Femur (tissue), 1 donor: Measurements from ENCODE around the gene ZC2HC1B.

Experiments used
- DNase-seq: peaks from one replicate; pipeline ENCODE4 v3.0.0-alpha.2; 2017

Gene ZC2HC1B

GRCh38 chr6:143964674-143965081, 100.4 kb downstream of the ZC2HC1B start:
- peak; percentile 36 for DNase-seq

- no peak for DNase-seq
Observed at GRCh38 chr6:143965503-143966171, 101.4 kb downstream of the ZC2HC1B start.

GRCh38 chr6:143966312-143966711, 102.0 kb downstream of the ZC2HC1B start:
- DNase-seq, result no peak

GRCh38 chr6:143967706-143968376, 103.6 kb downstream of the ZC2HC1B start:
- DNase-seq, result no peak

- DNase-seq, result no peak
Observed at GRCh38 chr6:143969077-143969476, 104.8 kb downstream of the ZC2HC1B start.

- DNase-seq, result no peak
Observed at GRCh38 chr6:143970456-143971218, 106.4 kb downstream of the ZC2HC1B start.

- DNase-seq, result no peak
Observed at GRCh38 chr6:143971482-143972205, 107.4 kb downstream of the ZC2HC1B start.

- no peak for DNase-seq
Observed at GRCh38 chr6:143973097-143973966, 109.1 kb downstream of the ZC2HC1B start.

GRCh38 chr6:143974089-143974488, 109.8 kb downstream of the ZC2HC1B start:
- DNase-seq, result no peak

- DNase-seq, result no peak
Observed at GRCh38 chr6:143976806-143977349, 112.6 kb downstream of the ZC2HC1B start.

- no peak for DNase-seq
Observed at GRCh38 chr6:143980921-143981320, 116.6 kb downstream of the ZC2HC1B start.

- DNase-seq, result no peak
Observed at GRCh38 chr6:143982968-143983367, 118.7 kb downstream of the ZC2HC1B start.

GRCh38 chr6:143984666-143985065, 120.4 kb downstream of the ZC2HC1B start:
- no peak for DNase-seq

GRCh38 chr6:143986463-143987065, 122.3 kb downstream of the ZC2HC1B start:
- no peak for DNase-seq
